KOPT-K1 (cell line): Measurements from ENCODE around the gene MLXIP.
"Not testable (repeated sequence)": the region's sequence is repeated elsewhere in the genome, so short reads cannot be mapped to it uniquely, and the experiment has no call there.

Experiments
- H3K27ac ChIP-seq: fragments of 200-600 bp; sonication (generic); 2 replicates; pipeline ENCODE4 v1.5.1; 2016; ENCODE audit warnings: antibody characterized with exemption, mild to moderate bottlenecking, low read depth, low read length; ENCODE audit not compliant: poor library complexity, severe bottlenecking
- H3K36me3 ChIP-seq: fragments of 200-600 bp; sonication (generic); 2 replicates; pipeline ENCODE4 v1.5.1; 2017; ENCODE audit warnings: antibody characterized with exemption, mild to moderate bottlenecking, low read length, moderate library complexity; ENCODE audit not compliant: insufficient read depth
- H3K9me3 ChIP-seq: fragments of 200-600 bp; sonication (generic); 2 replicates; pipeline ENCODE4 v1.5.1; 2017; ENCODE audit warnings: antibody characterized with exemption, low read length, mild to moderate bottlenecking; ENCODE audit not compliant: insufficient read depth, poor library complexity, severe bottlenecking

MLXIP gene

GRCh38 chr12:122172262-122172939 lies 93.8 kb downstream of the MLXIP start:
- H3K27ac ChIP-seq: no peak overlapping the region
- no peaks in the 10 kb centered on the region for H3K36me3 ChIP-seq
- no peaks in the 10 kb centered on the region for H3K9me3 ChIP-seq

DNA sequence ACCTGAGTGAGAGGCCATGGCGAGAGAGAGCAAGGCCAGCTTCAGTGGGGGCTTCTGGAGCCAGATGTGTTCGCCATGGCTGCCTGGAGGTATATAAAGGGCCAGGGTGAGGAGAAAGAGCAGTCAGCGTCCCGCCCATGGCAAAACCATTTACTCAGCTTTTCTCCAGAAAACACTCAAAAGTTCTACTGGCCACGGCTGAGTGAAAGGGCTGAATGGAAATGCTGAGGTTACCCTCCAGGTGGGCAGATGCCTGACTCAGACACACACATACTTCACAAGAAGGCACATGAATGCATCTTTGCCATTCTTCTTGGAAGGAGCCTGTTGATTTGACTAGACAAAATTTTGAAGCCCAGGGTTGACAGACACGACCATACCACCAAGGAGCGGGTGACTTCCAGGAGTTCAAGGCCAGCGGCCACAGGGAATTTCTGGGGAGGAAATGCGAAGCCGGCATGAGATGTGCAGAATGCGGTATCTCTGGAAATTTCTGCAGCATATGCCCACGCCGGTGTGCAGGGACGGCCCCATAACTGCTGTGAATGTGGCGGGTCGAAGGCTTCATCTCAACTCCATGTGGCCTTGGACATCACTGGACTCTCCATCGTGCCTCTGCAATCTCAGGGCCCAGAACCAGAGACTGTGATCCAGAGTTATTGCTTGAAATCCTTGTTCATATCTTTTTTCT lies 95.7 kb downstream of the MLXIP start, which contains the start of gene IL31:
Gene IL31, minus strand, starts transcription at position 67 of the 691 bp plus-strand sequence. Its CDS starts 49 bp downstream, at position 18.
- Histone ChIP-seq H3K27ac (no peak within 1 kb of the TSS), H3K36me3 (no peaks in the 10 kb centered on the region), H3K9me3 (no peaks in the 10 kb centered on the region)

DNA sequence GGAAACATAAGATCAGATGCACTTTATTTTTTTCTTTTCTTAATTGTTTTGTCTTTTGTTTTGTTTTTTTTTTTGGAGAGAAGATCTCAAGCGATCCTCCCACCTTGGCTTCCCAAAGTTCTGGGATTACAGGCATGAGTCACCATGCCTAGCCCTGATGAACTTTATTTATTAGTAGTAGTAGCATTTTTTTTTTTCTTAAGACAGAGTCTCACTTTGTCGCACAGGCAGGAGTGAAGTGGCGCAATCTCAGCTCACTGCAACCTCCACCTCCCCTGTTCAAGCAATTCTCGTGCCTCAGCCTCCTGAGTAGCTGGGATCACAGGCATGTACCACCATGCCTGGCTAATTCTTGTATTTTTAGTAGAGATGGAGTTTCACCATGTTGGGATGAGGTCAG lies 97.9 kb downstream of the MLXIP start:
- H3K27ac ChIP-seq, H3K36me3 ChIP-seq, H3K9me3 ChIP-seq: not testable (repeated sequence)

DNA sequence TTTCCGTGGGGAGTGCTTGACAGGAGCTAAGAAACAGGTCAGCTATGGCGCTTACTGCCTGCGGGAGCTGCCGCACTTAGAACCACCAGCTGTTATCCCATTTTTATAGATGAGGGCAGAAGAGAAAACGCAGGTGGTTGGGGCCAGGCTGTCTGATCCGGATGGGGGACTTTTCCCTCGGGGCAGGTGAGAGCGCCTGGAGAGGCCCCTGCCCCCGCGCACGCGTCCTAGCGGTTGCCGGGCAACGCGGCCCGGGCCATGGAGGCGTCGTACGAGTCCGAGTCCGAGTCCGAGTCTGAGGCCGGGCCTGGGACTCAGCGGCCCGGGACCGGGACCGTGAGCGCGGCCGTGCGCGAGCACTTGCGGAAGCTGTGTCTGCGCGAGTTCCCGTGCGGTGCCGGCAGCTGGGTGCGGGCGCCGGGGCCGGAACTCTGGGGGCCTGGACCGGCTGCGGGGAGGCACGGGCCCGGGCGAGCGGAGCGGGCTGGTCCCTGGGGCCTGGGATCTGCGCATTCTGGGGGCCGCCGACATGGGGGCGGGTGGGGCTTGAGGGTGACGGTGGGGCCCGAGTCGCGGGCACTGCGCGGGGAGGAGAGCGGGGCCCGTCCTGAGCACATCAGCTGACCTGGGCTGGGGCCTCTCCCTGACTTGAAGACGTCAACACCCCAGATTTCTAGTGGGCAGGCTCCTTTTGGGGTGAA lies 104.5 kb downstream of the MLXIP start, which contains the start of gene LRRC43:
Gene LRRC43, plus strand, starts transcription at position 237 of the 701 bp plus-strand sequence. Its CDS starts 22 bp downstream, at position 259.
- Histone ChIP-seq H3K27ac (no peak within 1 kb of the TSS), H3K36me3 (no peaks in the 10 kb centered on the region), H3K9me3 (no peaks in the 10 kb centered on the region)

DNA sequence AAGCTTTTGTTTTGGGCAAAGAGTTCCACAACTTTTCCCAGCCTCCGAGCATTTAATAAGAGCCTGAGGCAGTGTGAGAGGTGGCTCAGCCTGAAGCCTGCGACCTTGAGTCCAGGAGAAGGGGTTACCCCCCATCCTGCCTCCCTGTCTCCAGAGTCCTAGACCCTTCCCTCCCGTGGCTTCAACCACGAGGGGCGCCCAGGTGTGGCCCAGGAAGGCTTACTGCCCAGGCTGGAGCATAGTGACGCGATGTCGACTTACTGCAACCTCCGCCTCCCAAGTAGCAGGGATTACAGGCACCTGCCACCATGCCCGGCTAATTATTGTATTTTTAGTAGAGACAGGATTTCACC lies 105.0 kb downstream of the MLXIP start:
- no peak overlapping the region for H3K27ac ChIP-seq
- H3K36me3 ChIP-seq: no peaks in the 10 kb centered on the region
- no peaks in the 10 kb centered on the region for H3K9me3 ChIP-seq

DNA sequence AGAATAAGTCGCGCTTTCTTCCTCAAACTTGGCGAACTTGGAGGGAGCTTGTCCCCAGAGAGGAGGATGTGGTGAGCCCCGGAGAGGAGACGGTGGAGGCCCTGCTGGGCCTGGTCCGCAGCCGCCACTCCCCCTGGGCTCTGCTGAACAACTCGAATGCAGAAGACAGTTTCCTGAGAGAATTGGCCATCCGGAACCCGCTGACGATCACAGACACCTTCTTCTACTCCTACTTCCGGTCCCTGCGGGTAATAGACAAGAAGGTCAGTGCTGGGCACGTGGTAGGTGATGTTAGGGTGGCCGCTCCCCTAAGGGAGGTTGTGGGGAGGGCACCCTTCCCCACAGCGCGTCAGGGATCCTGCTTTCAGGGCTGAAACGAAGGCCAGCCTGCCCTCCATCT lies 106.0 kb downstream of the MLXIP start:
- Histone ChIP-seq H3K36me3 (no peaks in the 10 kb centered on the region), H3K9me3 (no peaks in the 10 kb centered on the region), H3K27ac (no peak overlapping the region)

DNA sequence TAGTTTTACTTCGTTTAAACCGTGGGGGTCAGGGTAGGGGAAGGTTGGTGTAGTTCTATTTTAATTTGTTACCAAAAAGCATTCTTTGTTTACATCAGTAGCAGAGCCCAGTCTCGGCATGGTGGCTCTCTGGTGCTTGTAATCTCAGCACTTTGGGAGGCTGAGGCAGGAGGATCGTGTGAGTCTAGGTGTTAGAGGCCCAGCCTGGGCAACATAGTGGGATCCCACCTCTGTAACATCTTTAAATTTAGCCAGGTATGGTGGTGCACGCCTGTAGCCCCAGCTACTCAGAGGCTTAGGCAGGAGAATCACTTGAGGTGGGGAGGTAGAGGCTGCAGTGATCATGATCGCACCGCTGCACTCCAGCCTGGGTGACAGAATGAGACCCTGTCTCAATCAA lies 106.5 kb downstream of the MLXIP start:
- H3K36me3 ChIP-seq: no peaks in the 10 kb centered on the region
- no peaks in the 10 kb centered on the region for H3K9me3 ChIP-seq
- H3K27ac ChIP-seq: no peak overlapping the region

- H3K36me3 ChIP-seq: no peaks in the 10 kb centered on the region
- H3K9me3 ChIP-seq: no peaks in the 10 kb centered on the region
- H3K27ac ChIP-seq: no peak overlapping the region
Observed at GRCh38 chr12:122185494-122186082, 107.0 kb downstream of the MLXIP start.

- H3K9me3 ChIP-seq: no peaks in the 10 kb centered on the region
- no peaks in the 10 kb centered on the region for H3K36me3 ChIP-seq
- H3K27ac ChIP-seq: no peak overlapping the region
Observed at GRCh38 chr12:122187466-122187865, 108.9 kb downstream of the MLXIP start.

GRCh38 chr12:122189626-122190475 lies 111.3 kb downstream of the MLXIP start:
- H3K9me3 ChIP-seq: peaks cover 3% of the 10 kb centered on the region
- no peak overlapping the region for H3K27ac ChIP-seq
- no peaks in the 10 kb centered on the region for H3K36me3 ChIP-seq

GRCh38 chr12:122190842-122191668 lies 112.5 kb downstream of the MLXIP start:
- Histone ChIP-seq H3K27ac (no peak overlapping the region), H3K36me3 (no peaks in the 10 kb centered on the region)

DNA sequence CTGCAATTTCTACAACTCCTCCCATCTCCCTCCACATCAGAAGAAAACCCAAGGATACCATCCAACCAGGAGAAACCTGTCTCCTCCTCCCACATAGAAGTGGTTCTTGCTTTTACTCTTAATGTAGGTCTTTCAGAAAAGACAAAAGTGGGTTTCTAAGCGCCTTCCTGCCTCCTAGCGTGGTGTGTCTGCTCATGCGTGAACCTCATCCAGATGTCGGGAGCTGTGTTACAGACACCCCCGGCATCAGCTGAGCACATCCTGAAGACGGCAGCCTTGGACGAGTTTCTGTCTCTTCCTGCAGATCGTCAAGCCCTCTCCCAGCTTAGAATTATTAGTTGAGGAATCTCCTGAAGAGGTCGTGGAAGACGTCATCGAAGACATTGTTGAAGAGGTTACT lies 113.9 kb downstream of the MLXIP start:
- no peaks in the 10 kb centered on the region for H3K36me3 ChIP-seq
- H3K27ac ChIP-seq: no peak overlapping the region
- peaks cover 15% of the 10 kb centered on the region for H3K9me3 ChIP-seq

More at GRCh38 chr12:122190842-122191668, 112.5 kb downstream of the MLXIP start:
- H3K9me3 ChIP-seq: peaks cover 15% of the 10 kb centered on the region

DNA sequence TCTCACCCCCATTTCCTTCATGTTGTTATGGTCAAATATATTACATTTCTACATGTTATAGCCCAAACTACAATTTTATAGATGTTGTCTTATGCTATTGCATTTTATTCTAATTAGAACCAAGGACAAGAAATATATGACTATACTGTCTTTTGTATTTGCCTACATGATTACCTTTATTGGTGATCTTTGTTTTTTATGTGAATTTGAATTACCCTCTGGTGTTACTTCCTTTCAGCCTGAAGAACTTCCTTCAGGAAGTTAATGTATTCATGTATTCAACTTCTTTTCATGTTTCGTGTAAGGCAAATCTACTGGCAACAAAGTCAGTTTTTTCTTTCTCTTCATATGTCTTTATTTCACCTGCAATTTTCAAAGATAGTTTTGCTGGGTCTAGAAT lies 116.2 kb downstream of the MLXIP start:
- Histone ChIP-seq H3K27ac (no peak overlapping the region), H3K36me3 (no peaks in the 10 kb centered on the region), H3K9me3 (peaks cover 15% of the 10 kb centered on the region)

DNA sequence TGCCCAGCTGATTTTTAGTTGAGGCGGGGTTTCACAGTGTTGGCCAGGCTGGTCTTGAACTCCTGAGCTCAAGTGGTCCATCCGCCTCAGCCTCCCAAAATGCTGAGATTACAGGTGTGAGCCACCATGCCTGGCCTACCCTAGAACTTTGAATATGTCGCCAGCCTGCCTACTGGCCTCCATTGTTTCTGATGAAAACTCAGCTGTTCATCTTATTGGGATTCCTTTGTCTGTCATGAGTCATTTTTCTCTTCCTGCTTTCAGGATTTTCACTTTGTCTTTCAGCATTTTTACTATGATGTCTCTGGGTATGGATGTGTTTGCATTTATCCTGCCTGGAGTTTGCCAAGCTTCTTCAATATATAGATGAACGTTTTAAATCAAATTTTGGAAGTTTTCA lies 116.8 kb downstream of the MLXIP start:
- Histone ChIP-seq H3K27ac (no peak overlapping the region), H3K9me3 (peaks cover 15% of the 10 kb centered on the region), H3K36me3 (no peaks in the 10 kb centered on the region)
